Measurements from ENCODE around the gene GALNT12.
A peak's percentile ranks its signal among the peaks of the same experiment; 100 is the strongest.

DNA sequence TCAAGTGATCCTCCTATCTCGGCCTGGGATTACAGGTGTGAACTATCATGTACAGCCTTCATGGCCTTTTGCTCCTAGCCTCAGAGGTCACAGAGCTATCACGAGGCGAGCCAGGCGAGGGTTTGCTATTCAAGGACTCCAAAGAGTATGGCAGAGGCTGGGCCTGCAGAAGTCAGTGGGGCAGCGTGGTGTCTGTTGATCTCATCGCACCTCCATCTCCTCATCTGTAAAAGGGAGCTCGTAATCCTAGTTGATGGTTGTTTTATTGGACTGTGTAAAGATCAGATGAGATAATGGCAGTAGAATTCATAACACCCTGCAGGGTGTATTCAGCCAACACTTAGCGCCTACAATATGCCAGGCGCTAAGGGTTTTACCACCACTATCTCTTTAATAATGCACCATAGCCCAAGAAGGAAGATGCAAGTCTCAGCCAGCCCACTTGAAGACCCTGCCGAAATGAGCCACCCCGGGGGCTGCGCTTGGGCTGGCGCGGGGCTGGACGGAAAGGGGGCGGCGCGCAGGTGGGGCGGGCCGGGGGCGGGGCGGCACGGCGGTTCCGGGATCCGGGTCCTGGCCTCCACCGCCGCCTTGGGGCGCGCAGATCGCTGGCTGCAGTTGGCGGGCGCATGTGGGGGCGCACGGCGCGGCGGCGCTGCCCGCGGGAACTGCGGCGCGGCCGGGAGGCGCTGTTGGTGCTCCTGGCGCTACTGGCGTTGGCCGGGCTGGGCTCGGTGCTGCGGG is at the start of gene GALNT12:
- TF ChIP-seq, protein P1, sequence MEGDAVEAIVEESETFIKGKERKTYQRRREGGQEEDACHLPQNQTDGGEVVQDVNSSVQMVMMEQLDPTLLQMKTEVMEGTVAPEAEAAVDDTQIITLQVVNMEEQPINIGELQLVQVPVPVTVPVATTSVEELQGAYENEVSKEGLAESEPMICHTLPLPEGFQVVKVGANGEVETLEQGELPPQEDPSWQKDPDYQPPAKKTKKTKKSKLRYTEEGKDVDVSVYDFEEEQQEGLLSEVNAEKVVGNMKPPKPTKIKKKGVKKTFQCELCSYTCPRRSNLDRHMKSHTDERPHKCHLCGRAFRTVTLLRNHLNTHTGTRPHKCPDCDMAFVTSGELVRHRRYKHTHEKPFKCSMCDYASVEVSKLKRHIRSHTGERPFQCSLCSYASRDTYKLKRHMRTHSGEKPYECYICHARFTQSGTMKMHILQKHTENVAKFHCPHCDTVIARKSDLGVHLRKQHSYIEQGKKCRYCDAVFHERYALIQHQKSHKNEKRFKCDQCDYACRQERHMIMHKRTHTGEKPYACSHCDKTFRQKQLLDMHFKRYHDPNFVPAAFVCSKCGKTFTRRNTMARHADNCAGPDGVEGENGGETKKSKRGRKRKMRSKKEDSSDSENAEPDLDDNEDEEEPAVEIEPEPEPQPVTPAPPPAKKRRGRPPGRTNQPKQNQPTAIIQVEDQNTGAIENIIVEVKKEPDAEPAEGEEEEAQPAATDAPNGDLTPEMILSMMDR (IDR thresholded peaks at IDR 0.05) = no peak
- peak; percentile 42 for TF ChIP-seq POLR2AphosphoS5 (IDR thresholded peaks at IDR 0.05)

All from prostate gland (tissue), 2 donors.